A172 (cell line): Measurements from ENCODE around the gene SGCD. TPM values are rescaled to one million over a fixed set of nuclear protein-coding genes. Genes with fewer than 3 reads are reported as not detected.

Experiments
- DNase-seq: peaks from one replicate; pipeline ENCODE4 v3.0.0-alpha.2; 2015; ENCODE audit warnings: low spot score
- total RNA-seq: library from RNA; depleted of rRNA; stranded (reverse); fragments of >200 nt; shearing (Covaris generic); gene quantifications from 2 replicates; pipeline ENCODE4 v1.2.3, GENCODE V29; 2014

The SGCD gene
- total RNA-seq, 1 experiment from 2014 or later, result 8.5 TPM

DNA sequence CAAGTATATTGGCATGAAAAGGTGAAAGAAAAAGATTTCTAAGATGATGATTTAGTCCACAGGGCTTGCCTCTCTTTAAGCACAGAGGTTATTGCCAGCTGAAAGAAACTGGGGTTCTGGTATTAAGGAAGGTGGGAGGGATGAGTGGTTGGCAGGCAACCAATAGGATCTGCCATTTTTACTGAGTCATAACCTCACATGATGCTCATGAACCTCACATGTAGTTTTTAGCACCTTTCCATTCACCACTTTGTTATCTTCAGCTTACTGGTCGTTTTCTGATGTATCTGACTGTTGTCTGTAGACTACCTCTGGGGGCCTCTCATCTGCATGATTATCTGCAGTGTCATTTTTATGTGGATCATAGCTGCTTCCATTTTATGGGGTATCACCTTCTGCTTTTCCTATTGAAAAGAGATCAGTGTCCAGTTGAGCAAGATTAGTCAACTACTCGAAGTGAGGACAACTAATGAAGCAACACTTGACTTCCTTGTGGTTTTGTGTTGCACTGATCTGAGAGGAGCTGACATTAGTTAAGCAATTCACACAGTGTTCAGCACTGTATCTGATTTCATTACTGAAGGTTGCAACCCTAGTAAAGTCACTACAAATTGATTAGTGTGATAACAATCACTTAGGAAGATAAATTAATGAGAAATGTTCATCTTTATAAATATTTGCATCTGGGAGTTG, 186.3 kb downstream of the SGCD start:
- no peak for DNase-seq

DNA sequence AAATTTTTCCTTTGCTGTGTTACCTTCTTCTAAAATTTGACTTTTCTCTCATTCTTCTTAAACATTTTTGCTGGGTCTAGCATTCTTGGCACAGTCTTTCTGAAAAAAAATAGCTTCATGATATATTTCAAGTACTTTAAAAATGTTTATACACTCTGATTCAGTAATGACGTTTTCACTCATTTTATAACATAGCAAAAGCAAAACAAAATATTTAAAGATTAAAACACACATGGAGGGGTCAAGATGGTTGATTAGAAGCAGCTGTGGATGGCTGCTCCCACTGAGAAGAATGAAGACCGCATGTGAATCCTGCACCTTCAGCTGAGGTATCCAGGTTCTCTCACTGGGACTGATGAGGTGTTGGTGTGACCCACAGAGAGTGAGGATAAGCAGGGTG, 188.2 kb downstream of the SGCD start:
- no peak for DNase-seq

DNA sequence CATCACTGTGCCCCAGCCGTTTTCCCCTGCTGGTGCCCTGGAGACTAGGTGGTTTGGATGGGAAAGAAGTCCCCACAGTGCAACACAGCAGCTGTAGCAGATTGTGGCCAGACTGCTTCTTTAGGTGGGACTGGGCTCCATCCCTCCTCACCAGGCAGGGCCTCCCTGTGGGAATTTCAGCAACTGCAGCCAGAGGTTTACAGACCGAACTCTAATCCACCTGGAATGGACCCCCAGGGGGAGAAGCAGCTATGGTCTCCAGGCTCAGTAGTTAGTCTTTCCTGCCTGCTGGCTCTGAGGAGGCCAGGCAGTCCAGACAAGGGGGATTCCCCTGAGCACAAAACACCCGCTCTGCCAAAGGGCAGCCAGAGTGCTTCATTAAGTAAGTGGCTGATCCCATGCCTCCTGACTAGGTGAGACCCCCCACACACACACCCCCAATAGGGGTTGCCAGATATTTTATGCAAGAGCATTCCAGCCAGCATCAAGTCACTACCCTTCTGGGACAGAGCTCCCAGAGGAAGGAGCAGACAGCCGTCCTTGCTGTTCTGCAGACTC, 188.9 kb downstream of the SGCD start:
- no peak for DNase-seq

DNA sequence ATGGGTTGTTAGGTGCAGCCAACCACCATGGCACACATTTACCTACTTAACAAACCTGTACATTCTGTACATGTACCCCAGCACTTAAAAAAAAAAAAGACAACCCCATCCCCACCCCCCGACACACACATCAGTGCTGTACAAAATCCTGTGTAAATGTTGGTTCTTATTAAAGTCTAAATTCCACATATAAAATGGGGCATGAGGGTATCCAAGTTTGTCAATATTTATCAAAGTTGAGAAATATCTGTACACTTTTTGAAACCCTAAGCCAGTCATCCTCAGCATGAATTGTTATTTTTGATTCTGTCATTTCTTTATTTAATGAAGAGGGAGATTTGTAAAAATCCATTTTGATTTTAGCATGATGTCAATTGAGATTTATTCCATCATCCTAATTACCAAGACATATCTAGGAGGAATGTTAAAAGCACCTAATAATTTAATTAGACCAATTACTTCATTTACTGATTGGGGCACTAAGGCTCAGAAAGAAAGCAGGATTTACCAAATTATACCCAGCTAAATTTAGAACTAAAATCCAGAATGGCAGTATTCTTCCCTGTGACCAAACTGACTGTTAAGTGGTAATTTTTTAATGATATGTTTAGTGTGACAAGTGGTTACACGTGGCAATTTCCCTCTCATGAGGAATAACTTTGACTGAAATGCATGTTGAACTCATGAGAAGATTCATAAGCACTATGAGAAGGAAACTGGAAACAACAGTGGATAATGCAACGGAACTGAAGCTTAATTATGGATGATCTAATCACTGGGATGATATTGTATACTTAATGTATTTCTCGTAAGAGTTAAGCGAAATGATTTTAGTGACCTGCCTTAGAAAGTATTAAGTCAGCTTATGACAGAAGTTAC, 195.9 kb downstream of the SGCD start:
- no peak for DNase-seq

DNA sequence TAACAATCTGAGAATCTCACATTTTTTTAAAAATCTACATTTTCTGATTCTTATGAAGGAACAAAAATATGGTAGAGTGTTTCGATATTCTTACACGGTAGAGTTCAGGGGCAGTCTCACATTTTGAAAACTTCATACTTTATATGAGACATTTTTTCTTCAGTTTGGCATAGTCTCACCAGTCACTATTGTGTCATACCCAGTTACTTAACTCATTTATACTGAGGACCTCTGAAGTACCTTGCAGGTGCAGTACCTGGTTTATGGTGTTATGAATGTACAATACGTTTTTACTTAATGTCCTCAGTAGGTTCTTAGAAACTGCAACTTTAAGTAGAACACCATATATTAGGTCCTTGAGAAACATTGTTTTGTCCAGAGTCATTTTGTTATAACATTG, 196.6 kb downstream of the SGCD start:
- no peak for DNase-seq

DNA sequence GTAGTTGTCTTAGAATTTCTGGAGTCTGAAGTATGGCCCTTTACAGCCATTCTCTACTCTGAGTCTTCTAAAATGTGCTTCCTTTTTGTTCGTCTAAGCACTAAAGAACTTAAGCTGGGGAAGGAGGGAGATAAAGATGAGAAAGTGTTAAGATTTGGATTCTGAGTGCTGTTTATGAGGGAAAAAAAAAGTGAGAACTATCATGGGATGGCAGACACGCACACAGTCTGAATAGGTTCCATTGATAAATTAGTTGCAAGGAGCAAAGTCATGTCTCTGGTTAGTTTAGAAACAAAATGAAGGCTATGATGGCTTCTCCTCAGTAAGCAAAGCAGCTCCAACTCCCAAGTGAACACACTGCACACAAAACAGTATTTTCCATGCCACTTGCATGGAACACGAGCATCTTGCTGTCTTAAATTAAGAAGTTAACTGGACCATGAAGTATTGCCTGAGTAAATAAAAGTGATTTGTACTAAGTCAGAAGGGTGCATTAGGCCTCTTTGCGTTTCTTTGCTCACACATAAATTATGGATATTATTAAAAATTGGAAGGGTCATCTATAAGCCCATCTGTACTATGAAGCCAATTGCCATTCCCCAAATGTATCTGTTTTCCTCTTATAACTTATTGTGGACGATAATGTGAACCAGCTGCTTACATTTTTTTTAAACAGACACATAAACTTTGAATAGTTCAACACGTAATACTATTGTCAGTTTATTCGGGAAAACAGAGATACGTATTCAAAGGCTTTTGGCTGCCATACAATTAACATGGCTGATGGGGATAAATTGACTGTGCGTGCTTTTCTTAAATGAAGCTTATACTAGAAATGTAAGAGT, 199.3 kb downstream of the SGCD start:
- DNase-seq, result no peak

DNA sequence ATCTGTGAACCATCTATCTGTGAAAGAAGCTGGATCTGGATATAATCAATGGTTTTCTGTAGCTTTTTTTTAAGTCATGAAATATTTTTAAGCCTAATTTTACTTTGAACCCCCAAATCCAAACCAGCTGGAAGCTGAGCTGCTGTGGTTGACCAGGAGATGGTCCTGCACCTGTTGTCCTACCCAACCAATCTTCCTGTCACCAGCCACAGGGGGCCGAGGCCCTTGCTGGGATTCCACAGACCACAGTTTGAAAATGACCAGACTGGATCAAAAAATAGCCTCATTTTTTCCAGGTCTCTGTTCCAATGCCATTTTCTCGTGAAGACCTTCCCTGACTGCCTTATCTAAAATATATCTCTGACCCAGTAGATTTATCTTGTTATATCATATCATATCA, 200.6 kb downstream of the SGCD start:
- DNase-seq, result no peak

DNA sequence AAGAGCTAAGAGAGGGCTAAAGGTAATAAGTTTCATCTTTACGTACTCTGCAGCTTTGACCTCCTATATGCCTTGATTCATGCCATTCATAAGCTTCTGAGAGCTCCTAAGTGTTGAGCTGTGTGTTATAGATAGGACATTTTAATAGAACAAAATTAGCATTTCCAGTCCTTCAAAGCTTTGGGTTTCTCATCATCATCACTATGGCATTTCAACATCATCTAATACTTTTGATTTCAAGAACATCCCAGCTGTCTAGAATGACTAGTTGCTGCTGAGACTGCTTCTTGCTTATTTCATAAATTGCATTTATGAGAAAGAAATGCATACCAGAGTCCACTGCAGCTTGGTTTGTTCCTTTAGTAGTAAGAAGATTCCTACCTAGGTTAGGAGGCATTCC, 201.7 kb downstream of the SGCD start:
- DNase-seq, result no peak

DNA sequence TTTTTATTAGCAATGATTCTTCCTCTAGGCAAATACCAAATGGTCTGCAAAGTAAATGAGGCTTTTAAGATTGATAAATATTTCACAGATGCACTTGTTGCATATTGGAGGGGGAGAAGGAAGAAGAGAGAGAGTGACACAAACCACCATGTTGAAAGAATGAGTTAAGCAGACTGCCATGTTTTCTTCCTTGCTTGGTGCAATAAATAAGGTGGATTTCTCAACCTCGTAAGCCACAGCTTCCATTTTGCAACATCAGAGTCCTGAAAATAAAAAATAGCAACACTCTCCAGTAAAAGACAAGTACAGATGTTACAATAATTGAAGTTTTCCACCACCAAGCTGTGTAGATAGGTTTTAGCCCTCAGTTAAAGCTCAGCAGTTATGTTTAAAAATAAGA, 202.9 kb downstream of the SGCD start:
- no peak for DNase-seq

DNA sequence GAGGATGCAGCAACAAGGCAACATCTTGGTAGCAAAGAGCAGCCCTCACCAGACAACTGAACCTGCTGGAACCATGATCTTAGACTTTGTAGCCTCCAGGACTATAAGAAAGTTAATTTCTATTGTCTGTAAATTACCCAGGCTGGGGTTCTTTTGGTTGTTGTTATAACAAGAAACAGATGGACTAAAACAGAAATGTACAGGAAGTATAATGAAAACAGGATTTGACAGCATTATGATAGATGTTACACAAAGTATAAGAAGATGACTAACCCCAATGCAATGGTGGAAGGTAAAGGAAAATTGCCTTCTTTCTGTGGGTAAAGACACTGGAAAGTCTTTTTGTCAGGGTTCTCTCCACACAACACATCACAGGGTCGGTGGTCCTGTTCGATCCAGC, 204.2 kb downstream of the SGCD start:
- no peak for DNase-seq

DNA sequence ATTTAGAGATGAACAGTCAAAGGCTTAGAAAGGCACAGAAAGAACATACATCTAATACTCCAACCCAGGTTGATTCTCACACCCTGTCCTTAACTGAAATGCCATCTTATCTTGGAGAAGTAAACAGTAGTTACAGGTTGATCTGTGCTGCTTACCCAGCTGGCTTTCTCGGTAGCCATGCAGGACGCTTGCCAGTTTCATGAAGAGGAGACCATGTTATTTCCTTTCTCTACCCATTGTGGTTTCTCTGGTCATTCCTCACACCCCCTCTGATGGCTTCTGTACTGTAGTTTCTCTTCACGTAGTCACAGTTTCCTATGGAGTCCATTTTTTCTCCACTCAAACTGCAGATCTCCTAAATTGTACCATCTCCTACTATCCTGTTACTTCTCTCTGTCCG, 206.0 kb downstream of the SGCD start:
- DNase-seq, result no peak

DNA sequence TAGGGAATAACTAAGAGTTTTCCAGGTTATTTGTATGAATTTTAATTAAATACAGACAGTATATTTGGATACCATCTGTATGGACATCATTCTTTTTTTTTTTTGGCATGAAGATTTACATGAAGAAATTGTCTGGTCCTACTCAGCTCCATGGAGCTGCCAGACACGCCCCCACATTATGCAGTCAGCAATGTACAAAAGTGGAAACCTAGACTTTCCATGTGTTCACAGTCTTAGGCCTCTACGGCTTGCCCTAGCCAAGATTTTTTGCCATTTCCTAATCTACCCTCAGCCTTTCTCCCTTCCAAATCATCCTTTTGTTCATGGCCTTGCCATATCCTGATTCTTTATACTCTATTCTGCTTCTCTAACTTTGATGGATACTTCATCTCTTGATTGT, 207.1 kb downstream of the SGCD start:
- no peak for DNase-seq

DNA sequence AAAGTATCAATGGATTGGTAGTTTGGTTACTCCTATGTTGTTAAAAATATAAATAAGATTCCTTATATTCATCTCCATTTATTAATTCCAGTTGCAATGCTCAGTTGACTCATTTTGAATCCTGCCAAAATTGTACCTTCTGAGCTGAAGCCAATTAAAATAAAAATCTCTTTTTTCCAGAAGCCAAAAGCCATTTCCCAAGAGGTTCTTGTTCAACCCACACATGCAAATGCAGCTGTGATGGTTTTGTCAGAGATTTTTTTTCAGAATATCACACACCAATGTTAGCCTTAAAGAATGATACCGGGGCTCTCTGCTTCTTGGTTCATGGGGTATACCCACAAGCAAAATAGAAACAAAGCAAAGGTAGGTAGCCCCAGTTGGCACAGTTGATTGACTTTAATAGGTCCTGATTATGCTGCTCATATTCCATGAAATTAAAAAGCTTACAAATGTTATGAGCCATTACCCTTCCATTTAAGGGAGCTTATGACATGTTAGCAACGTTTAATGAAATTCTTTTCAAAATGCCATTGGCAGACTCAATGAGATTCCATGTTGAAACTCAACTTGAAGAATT, 208.0 kb downstream of the SGCD start:
- no peak for DNase-seq

DNA sequence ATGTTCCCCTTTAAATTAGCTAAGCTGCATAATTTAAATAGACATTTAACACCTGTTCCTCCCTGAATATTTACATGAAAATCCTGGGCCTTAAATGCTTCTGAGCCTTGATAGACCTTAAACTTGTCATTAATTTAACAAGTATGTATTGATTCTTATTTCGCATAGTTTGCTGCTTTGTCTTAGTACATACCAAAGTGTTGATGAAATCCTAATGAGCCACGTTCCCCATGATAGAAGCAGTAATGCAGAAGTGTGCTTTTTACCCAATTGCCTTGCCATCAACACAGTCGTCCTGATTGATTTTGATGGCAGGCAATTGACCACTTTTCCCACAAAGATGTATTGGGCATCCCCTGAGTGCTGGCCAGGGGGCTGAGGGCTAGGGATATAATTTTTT, 213.5 kb downstream of the SGCD start:
- DNase-seq, result no peak

DNA sequence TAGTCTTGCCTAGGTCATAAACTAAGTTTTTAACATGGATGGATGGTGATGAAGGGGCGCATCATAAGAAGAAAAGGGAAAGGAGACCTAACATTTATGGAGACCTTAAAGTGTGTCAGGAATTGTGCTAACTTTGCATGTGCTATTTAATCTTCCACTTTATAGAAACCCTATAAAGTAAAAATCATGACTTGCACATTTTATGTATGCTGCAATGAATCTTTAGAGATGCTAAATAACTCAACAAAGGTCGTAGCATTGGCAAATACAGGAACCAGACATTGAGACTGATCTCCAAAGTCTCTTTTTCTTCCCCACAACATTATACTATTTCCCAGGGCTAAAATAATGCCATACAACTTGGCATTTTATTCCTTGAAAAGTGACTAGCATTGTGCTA, 214.6 kb downstream of the SGCD start:
- no peak for DNase-seq

DNA sequence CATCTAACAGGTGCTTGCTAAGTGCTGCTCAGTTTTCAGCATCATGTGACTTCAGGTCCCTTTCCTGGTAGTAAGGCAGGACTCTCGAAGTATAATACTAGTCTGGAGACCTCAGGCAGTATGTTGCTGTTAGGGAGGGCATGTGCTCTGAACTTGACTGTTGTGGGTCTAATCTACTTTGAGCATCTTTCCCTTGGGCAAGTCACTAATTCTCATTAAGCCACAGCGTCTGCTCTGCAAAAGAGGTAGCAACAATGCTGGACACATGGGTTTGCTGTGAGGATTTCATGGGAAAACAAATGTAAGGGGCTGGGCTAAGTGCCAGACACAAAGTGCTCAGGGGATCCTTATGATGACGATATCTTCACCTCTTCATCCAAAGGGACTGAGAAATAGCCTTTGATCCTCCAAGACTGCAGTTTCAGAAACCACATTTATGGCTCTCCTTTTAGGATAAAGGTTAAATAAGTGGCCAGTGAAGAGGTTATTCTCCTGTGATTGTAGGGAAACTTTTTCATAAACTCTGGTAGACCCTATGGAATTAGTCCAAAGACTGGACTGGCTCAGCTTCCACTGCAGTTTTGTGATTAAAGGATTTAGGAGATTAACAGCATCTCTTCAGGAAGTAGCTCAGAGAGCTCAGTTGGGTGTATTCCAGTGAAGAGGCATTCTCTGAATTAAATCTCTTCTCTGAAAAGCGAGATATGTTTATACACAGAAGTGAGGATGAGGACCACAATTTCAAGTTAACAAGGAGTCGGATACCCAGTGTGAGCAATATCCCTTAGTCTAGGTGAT, 216.6 kb downstream of the SGCD start:
- no peak for DNase-seq

DNA sequence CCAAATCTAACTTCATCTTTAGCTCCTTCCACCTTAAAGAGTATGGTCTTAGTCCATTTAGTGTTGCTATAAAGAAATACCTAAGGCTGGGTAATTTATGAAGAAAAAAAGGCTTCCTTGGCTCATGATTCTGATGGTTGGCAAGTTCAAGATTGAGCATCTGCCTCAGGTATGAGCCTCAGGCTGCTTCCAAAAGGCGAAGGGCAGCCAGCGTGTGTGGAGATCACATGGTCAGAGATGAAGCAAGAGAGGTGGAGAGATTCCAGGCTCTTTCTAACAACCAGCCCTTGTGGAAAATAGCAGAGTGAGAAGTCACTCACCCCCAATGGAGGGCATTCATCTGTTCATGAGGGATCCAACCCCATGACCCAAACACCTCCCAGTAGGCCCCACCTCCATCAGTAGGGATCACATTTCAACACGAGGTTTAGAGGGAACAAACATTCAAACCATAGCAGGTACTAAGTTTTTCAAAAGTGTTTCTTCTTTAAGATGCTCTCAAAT, 225.9 kb downstream of the SGCD start:
- DNase-seq, result no peak

DNA sequence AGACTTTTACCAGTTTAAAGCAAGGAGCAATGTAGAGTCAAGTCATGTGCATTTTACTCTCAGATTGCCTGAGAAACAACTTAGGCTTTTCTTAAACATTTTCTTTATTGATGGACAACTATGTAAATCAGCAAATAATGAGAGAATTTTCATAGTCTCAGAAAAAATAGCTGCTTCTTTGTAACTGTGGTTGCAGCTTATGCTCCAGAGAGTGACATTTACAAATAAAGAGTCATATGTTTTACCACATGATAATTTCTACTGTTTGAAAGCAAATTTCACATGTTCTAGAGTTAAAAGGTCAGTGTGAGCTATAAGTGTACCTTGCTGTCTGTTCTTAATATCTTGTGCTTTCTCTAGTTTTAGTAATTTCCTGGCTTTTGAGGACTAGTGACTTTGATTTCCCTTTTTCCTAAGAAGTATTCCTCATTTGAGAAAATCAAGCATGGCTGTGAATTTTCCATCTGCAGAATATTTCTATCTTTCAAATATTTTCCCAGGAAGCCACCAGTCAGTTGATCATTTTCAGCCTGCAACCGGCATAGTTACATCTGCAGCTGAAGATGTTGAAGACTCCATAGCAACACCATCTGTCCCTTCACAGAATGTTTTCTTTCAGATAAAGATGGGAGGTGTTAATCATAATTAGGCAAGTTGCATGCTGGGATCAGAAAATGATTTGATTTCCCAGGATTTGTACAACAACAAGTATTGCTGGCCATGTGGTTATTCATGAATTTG, 229.9 kb downstream of the SGCD start:
- DNase-seq, result no peak

DNA sequence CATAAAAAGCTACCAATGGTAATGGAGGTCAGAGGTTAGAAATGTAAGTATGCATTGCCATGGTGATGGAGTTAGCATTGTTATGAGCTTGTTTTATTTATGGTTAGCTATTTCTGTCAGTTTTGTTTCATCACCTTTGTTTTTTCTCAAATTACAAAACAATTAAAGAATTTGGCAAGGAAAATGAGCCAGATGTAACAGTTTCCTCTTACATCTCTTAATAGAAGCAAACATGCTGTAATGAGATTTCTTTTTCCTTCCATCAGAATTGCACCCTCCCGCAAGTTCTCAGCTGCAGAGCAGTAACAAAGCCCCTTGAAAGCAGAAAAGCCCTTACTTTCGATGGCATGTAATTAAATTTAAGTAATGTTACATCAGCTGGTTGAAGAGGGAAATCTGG, 233.0 kb downstream of the SGCD start:
- no peak for DNase-seq

DNA sequence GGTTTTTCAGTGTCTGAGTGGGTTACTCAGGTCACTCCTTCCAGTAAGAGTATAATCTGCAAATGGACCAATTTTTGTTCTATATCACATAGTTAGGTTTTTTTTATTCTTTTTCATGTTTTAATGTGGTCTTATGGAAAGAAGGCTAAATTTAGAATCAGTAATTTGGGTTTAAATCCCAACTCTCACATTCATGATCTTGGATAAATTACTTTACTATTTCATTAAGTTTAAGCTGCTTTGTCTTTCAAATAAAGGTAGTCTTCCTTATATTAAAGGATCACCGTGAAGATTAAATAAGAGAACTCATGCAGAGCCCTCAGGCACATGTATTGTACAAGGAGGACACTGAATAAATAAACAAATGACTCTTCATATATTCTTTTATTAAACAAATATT, 234.7 kb downstream of the SGCD start:
- DNase-seq, result no peak
